Measurements from ENCODE around the gene TSPYL1. TPM values are rescaled to one million over a fixed set of nuclear protein-coding genes. Genes with fewer than 3 reads are reported as not detected.

TSPYL1 gene
- total and polyA plus RNA-seq, 2 experiments from 2014 or later = 24.9 to 66.1 TPM

DNA sequence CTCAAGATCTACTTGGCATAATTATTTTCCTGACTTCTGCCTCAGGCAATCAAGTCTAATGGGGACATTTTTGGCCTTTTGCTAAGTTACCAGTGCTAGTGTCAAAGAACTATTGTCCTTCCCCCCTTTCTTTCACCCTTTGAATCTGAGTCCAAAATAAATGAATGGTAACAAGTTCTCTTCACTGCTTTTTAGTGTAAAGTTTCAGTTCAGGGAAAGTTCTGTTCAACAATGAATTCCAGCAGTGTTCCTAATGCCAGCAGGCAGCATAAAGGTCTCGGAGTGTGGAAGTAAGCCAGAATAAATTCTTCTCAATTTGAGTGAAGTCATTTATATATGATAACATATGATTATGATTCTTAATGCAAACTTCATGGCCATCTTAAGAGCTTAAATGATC, 20.8 kb upstream of the TSPYL1 start (continued):
- TF ChIP-seq, protein P1, sequence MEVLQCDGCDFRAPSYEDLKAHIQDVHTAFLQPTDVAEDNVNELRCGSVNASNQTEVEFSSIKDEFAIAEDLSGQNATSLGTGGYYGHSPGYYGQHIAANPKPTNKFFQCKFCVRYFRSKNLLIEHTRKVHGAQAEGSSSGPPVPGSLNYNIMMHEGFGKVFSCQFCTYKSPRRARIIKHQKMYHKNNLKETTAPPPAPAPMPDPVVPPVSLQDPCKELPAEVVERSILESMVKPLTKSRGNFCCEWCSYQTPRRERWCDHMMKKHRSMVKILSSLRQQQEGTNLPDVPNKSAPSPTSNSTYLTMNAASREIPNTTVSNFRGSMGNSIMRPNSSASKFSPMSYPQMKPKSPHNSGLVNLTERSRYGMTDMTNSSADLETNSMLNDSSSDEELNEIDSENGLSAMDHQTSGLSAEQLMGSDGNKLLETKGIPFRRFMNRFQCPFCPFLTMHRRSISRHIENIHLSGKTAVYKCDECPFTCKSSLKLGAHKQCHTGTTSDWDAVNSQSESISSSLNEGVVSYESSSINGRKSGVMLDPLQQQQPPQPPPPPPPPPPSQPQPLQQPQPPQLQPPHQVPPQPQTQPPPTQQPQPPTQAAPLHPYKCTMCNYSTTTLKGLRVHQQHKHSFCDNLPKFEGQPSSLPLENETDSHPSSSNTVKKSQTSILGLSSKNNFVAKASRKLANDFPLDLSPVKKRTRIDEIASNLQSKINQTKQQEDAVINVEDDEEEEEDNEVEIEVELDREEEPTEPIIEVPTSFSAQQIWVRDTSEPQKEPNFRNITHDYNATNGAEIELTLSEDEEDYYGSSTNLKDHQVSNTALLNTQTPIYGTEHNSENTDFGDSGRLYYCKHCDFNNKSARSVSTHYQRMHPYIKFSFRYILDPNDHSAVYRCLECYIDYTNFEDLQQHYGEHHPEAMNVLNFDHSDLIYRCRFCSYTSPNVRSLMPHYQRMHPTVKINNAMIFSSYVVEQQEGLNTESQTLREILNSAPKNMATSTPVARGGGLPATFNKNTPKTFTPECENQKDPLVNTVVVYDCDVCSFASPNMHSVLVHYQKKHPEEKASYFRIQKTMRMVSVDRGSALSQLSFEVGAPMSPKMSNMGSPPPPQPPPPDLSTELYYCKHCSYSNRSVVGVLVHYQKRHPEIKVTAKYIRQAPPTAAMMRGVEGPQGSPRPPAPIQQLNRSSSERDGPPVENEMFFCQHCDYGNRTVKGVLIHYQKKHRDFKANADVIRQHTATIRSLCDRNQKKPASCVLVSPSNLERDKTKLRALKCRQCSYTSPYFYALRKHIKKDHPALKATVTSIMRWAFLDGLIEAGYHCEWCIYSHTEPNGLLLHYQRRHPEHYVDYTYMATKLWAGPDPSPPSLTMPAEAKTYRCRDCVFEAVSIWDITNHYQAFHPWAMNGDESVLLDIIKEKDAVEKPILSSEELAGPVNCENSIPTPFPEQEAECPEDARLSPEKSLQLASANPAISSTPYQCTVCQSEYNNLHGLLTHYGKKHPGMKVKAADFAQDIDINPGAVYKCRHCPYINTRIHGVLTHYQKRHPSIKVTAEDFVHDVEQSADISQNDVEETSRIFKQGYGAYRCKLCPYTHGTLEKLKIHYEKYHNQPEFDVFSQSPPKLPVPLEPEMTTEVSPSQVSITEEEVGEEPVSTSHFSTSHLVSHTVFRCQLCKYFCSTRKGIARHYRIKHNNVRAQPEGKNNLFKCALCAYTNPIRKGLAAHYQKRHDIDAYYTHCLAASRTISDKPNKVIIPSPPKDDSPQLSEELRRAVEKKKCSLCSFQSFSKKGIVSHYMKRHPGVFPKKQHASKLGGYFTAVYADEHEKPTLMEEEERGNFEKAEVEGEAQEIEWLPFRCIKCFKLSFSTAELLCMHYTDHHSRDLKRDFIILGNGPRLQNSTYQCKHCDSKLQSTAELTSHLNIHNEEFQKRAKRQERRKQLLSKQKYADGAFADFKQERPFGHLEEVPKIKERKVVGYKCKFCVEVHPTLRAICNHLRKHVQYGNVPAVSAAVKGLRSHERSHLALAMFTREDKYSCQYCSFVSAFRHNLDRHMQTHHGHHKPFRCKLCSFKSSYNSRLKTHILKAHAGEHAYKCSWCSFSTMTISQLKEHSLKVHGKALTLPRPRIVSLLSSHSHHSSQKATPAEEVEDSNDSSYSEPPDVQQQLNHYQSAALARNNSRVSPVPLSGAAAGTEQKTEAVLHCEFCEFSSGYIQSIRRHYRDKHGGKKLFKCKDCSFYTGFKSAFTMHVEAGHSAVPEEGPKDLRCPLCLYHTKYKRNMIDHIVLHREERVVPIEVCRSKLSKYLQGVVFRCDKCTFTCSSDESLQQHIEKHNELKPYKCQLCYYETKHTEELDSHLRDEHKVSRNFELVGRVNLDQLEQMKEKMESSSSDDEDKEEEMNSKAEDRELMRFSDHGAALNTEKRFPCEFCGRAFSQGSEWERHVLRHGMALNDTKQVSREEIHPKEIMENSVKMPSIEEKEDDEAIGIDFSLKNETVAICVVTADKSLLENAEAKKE (CRISPR knock-in tag; IDR thresholded peaks at IDR 0.05) = no peak
- TF ChIP-seq ZNF114 (CRISPR knock-in tag; IDR thresholded peaks at IDR 0.05) (no peak), ZNF331 (CRISPR knock-in tag; IDR thresholded peaks at IDR 0.05; ENCODE audit: low read depth) (no peak), CREB1 (CRISPR knock-in tag; IDR thresholded peaks at IDR 0.05; ENCODE audit: low read depth) (no peak), EZH2 (IDR thresholded peaks at IDR 0.05; ENCODE audit: low read depth, unreplicated experiment) (no peak), STAT1 (IDR thresholded peaks at IDR 0.05; ENCODE audit: unreplicated experiment) (no peak)

DNA sequence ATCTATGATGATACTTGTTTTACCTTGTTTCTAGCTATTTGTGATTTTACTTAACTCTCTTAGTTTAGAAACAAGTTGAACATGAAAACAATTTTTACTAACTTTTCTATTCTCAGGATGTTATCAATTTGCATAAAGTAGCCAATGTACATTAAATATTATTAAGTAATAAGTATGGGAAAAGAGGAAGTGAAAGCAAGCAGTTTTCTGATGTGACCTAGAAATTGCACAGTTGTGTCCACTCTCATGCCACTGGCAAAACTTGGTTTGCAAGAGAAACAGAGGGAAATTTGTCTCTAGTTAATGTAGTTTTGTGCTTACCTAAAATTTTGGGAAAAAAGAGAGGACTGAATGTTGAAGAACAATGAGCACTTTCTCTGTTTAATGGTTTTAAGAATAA, 19.2 kb upstream of the TSPYL1 start:
- no peak overlapping the region for H3K4me3 Mint-ChIP-seq
- H3K4me1 Mint-ChIP-seq = peaks cover 6% of the 10 kb centered on the region; the same call in 2 of the 3 replicates
- H3K4me3 ChIP-seq = no peak overlapping the region
- DNase-seq (ENCODE audit: low spot score) = no peak
- H3K4me2 ChIP-seq = no peak overlapping the region
- H3K27ac Mint-ChIP-seq = no peak overlapping the region
- H3K79me2 ChIP-seq (replicated peaks; ENCODE audit: insufficient read depth) = no peaks in the 10 kb centered on the region
- no peak overlapping the region for H3K27ac ChIP-seq (ENCODE audit: low read depth)
- H3K27me3 Mint-ChIP-seq (ENCODE audit: insufficient read depth, low read depth, poor library complexity) = peaks cover 2% of the 10 kb centered on the region
- no peaks in the 10 kb centered on the region for H4K20me1 ChIP-seq (replicated peaks; ENCODE audit: insufficient read depth)
- H3K9me2 ChIP-seq (ENCODE audit: insufficient read depth) = 0 out of 2 replicates have a peak, but pooled peaks cover 4% of the 10 kb centered on the region
- H3K36me3 ChIP-seq (ENCODE audit: insufficient read depth) = no peaks in the 10 kb centered on the region
- peaks cover 4% of the 10 kb centered on the region; the same call in 2 of the 3 replicates for H3K36me3 Mint-ChIP-seq (ENCODE audit: low read depth)
- H3F3A ChIP-seq (replicated peaks; ENCODE audit: low read depth) = no peaks in the 10 kb centered on the region
- H3K4me1 ChIP-seq (ENCODE audit: insufficient read depth) = no peaks in the 10 kb centered on the region
- TF ChIP-seq POLR2AphosphoS5 (IDR thresholded peaks at IDR 0.05; ENCODE audit: low read depth) (no peak), ZNF331 (CRISPR knock-in tag; IDR thresholded peaks at IDR 0.05; ENCODE audit: low read depth) (no peak), NANOG (IDR thresholded peaks at IDR 0.05; ENCODE audit: borderline replicate concordance) (no peak), ZNF114 (CRISPR knock-in tag; IDR thresholded peaks at IDR 0.05) (no peak), JUNB (IDR thresholded peaks at IDR 0.05; ENCODE audit: unreplicated experiment) (no peak), STAT1 (IDR thresholded peaks at IDR 0.05; ENCODE audit: unreplicated experiment) (no peak), CREB1 (CRISPR knock-in tag; IDR thresholded peaks at IDR 0.05; ENCODE audit: low read depth) (no peak), EZH2 (IDR thresholded peaks at IDR 0.05; ENCODE audit: low read depth, unreplicated experiment) (no peak)
- TF ChIP-seq, protein P2, sequence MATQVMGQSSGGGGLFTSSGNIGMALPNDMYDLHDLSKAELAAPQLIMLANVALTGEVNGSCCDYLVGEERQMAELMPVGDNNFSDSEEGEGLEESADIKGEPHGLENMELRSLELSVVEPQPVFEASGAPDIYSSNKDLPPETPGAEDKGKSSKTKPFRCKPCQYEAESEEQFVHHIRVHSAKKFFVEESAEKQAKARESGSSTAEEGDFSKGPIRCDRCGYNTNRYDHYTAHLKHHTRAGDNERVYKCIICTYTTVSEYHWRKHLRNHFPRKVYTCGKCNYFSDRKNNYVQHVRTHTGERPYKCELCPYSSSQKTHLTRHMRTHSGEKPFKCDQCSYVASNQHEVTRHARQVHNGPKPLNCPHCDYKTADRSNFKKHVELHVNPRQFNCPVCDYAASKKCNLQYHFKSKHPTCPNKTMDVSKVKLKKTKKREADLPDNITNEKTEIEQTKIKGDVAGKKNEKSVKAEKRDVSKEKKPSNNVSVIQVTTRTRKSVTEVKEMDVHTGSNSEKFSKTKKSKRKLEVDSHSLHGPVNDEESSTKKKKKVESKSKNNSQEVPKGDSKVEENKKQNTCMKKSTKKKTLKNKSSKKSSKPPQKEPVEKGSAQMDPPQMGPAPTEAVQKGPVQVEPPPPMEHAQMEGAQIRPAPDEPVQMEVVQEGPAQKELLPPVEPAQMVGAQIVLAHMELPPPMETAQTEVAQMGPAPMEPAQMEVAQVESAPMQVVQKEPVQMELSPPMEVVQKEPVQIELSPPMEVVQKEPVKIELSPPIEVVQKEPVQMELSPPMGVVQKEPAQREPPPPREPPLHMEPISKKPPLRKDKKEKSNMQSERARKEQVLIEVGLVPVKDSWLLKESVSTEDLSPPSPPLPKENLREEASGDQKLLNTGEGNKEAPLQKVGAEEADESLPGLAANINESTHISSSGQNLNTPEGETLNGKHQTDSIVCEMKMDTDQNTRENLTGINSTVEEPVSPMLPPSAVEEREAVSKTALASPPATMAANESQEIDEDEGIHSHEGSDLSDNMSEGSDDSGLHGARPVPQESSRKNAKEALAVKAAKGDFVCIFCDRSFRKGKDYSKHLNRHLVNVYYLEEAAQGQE (IDR thresholded peaks at IDR 0.05; ENCODE audit: unreplicated experiment) = no peak
- TF ChIP-seq, protein P3, sequence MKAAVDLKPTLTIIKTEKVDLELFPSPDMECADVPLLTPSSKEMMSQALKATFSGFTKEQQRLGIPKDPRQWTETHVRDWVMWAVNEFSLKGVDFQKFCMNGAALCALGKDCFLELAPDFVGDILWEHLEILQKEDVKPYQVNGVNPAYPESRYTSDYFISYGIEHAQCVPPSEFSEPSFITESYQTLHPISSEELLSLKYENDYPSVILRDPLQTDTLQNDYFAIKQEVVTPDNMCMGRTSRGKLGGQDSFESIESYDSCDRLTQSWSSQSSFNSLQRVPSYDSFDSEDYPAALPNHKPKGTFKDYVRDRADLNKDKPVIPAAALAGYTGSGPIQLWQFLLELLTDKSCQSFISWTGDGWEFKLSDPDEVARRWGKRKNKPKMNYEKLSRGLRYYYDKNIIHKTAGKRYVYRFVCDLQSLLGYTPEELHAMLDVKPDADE (IDR thresholded peaks at IDR 0.05) = no peak
- TF ChIP-seq, protein P4, sequence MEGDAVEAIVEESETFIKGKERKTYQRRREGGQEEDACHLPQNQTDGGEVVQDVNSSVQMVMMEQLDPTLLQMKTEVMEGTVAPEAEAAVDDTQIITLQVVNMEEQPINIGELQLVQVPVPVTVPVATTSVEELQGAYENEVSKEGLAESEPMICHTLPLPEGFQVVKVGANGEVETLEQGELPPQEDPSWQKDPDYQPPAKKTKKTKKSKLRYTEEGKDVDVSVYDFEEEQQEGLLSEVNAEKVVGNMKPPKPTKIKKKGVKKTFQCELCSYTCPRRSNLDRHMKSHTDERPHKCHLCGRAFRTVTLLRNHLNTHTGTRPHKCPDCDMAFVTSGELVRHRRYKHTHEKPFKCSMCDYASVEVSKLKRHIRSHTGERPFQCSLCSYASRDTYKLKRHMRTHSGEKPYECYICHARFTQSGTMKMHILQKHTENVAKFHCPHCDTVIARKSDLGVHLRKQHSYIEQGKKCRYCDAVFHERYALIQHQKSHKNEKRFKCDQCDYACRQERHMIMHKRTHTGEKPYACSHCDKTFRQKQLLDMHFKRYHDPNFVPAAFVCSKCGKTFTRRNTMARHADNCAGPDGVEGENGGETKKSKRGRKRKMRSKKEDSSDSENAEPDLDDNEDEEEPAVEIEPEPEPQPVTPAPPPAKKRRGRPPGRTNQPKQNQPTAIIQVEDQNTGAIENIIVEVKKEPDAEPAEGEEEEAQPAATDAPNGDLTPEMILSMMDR (conservative IDR thresholded peaks at IDR 0.05; ENCODE audit: low read depth in 2 of 2) = no peak
- no peaks in the 10 kb centered on the region for H3K27me3 ChIP-seq (ENCODE audit: insufficient read depth)
- H2AFZ ChIP-seq = no peak overlapping the region
- ATAC-seq = no peak
- H3K9me3 Mint-ChIP-seq = peaks cover 4% of the 10 kb centered on the region

Data from GM23338 (cell line).